ENCODE data around the gene DEPP1. TPM values are rescaled to one million over a fixed set of nuclear protein-coding genes. Genes with fewer than 3 reads are reported as not detected.

The DEPP1 gene
- total and polyA plus RNA-seq, 2 of the 13 experiments (the other 11 are each of a cell fraction or from before 2014, with no cell fraction given): 14.8 to 270 TPM

DNA sequence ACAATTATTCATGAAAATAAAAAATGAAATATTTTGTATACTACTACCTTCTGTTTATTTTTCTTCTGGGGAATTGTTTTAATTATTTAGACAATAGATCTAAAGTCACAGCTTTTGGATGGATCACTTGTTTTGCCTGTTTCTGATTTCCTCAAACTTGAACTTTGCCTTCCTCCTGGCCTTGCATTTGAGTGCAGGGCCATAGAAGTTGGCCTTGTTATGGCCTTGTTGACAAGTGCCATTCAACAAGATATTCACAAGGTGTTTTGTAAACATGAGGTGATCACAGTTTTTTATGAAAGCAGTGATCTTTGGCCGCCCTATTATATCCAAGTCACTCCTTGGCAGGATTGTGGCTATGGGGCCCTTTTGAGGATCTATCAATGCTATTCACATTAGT, 26.7 kb upstream of the DEPP1 start (continued):
- peak; percentile 50; the same call in 1 of the 2 replicates for TF ChIP-seq PHF21A (CRISPR knock-in tag; IDR thresholded peaks at IDR 0.05)
- TF ChIP-seq, protein P1, sequence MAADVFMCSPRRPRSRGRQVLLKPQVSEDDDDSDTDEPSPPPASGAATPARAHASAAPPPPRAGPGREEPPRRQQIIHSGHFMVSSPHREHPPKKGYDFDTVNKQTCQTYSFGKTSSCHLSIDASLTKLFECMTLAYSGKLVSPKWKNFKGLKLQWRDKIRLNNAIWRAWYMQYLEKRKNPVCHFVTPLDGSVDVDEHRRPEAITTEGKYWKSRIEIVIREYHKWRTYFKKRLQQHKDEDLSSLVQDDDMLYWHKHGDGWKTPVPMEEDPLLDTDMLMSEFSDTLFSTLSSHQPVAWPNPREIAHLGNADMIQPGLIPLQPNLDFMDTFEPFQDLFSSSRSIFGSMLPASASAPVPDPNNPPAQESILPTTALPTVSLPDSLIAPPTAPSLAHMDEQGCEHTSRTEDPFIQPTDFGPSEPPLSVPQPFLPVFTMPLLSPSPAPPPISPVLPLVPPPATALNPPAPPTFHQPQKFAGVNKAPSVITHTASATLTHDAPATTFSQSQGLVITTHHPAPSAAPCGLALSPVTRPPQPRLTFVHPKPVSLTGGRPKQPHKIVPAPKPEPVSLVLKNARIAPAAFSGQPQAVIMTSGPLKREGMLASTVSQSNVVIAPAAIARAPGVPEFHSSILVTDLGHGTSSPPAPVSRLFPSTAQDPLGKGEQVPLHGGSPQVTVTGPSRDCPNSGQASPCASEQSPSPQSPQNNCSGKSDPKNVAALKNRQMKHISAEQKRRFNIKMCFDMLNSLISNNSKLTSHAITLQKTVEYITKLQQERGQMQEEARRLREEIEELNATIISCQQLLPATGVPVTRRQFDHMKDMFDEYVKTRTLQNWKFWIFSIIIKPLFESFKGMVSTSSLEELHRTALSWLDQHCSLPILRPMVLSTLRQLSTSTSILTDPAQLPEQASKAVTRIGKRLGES (CRISPR knock-in tag; IDR thresholded peaks at IDR 0.05; ENCODE audit: borderline replicate concordance): no peak
- peak; percentile 36; the same call in 1 of the 2 replicates for TF ChIP-seq CREM (IDR thresholded peaks at IDR 0.05)
- TF ChIP-seq CREM (CRISPR knock-in tag; IDR thresholded peaks at IDR 0.05): no peak
- no peak for TF ChIP-seq GABPA (IDR thresholded peaks at IDR 0.05; ENCODE audit: low read depth, low read length)
- TF ChIP-seq GABPA (CRISPR knock-in tag; IDR thresholded peaks at IDR 0.05; ENCODE audit: low read depth): peak; percentile 16; the same call in 1 of the 2 replicates
- peak; percentile 90 for TF ChIP-seq FOXO1 (CRISPR knock-in tag; IDR thresholded peaks at IDR 0.05)
- peak; percentile 96 for TF ChIP-seq MED1 (CRISPR knock-in tag; IDR thresholded peaks at IDR 0.05)
- no peak for TF ChIP-seq GPN1 (CRISPR knock-in tag; IDR thresholded peaks at IDR 0.05; ENCODE audit: borderline replicate concordance)
- no peak for TF ChIP-seq ELF4 (CRISPR knock-in tag; IDR thresholded peaks at IDR 0.05; ENCODE audit: borderline replicate concordance)
- peak; percentile 40; the same call in 1 of the 2 replicates for TF ChIP-seq ZNF614 (CRISPR knock-in tag; IDR thresholded peaks at IDR 0.05; ENCODE audit: borderline replicate concordance)
- TF ChIP-seq, protein P2, sequence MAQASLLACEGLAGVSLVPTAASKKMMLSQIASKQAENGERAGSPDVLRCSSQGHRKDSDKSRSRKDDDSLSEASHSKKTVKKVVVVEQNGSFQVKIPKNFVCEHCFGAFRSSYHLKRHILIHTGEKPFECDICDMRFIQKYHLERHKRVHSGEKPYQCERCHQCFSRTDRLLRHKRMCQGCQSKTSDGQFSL (CRISPR knock-in tag; IDR thresholded peaks at IDR 0.05): no peak
- TF ChIP-seq ZNF577 (CRISPR knock-in tag; IDR thresholded peaks at IDR 0.05; ENCODE audit: borderline replicate concordance, low read depth): no peak
- no peak for TF ChIP-seq CCAR2 (optimal IDR thresholded peaks at IDR 0.05; ENCODE audit: low read depth, low read length)
